ENCODE measurements around the gene C17orf67. TPM values are rescaled to one million over a fixed set of nuclear protein-coding genes. Genes with fewer than 3 reads are reported as not detected.

The C17orf67 gene
- total and polyA plus RNA-seq, 9 of the 15 experiments (the other 6 are each of a cell fraction or from before 2014, with no cell fraction given): 0.07 to 1.7 (median 0.59) TPM

DNA sequence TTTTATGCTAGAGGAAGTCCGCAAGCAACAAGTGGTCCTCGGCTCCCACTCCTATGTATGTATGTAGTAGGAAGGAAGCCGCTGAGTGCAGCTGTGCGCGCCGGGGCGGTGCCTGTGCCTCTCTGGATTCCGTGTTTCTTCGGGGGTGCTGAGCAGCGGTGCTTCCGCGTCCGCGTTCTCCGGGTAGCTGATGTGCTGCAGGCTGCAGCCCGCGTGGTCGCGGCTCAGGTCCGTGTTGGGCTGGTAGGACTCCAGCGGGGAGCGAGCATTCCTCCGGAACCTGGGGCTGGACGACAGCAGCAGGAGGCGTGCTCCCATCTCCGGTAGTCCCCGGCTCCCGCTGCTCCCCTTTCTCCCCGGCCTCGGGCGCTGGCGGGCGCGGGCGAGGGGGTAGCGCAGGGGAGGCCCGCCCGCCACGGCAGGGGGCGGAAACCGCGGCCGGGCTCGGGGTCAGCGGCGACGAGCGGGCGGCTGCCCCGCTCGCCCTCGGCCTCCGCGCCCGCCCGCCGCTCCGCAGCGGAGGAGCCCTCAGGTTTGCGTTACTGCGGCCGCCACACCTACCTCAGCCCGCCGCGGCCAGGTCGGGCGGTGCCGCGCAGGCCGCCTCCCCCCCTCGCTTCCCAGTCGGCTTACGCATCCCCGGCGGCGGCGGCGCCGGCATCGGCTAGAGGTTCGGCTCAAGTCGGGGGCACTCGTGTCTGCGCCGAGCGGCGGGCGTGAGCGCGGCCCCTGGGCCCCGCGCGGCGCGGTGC is 487 bp downstream of the C17orf67 start (continued):
- TF ChIP-seq, protein P1, sequence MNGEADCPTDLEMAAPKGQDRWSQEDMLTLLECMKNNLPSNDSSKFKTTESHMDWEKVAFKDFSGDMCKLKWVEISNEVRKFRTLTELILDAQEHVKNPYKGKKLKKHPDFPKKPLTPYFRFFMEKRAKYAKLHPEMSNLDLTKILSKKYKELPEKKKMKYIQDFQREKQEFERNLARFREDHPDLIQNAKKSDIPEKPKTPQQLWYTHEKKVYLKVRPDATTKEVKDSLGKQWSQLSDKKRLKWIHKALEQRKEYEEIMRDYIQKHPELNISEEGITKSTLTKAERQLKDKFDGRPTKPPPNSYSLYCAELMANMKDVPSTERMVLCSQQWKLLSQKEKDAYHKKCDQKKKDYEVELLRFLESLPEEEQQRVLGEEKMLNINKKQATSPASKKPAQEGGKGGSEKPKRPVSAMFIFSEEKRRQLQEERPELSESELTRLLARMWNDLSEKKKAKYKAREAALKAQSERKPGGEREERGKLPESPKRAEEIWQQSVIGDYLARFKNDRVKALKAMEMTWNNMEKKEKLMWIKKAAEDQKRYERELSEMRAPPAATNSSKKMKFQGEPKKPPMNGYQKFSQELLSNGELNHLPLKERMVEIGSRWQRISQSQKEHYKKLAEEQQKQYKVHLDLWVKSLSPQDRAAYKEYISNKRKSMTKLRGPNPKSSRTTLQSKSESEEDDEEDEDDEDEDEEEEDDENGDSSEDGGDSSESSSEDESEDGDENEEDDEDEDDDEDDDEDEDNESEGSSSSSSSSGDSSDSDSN (IDR thresholded peaks at IDR 0.05; ENCODE audit: borderline replicate concordance in 1 of 2, low read depth in 2 of 2, low read length in 2 of 2): 0 out of 4 replicates have a peak, but pooled peaks of 1 of the 2 experiments have one; percentile 85
- TF ChIP-seq, protein P2, sequence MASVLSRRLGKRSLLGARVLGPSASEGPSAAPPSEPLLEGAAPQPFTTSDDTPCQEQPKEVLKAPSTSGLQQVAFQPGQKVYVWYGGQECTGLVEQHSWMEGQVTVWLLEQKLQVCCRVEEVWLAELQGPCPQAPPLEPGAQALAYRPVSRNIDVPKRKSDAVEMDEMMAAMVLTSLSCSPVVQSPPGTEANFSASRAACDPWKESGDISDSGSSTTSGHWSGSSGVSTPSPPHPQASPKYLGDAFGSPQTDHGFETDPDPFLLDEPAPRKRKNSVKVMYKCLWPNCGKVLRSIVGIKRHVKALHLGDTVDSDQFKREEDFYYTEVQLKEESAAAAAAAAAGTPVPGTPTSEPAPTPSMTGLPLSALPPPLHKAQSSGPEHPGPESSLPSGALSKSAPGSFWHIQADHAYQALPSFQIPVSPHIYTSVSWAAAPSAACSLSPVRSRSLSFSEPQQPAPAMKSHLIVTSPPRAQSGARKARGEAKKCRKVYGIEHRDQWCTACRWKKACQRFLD (CRISPR knock-in tag; IDR thresholded peaks at IDR 0.05): peak; percentile 27; the same call in 1 of the 2 replicates
- peak; percentile 86; the same call in 1 of the 2 replicates for TF ChIP-seq GATAD2B (IDR thresholded peaks at IDR 0.05; ENCODE audit: borderline replicate concordance)
- peak; percentile 27; the same call in 1 of the 2 replicates for TF ChIP-seq EP400 (IDR thresholded peaks at IDR 0.05)
- TF ChIP-seq, protein P3, sequence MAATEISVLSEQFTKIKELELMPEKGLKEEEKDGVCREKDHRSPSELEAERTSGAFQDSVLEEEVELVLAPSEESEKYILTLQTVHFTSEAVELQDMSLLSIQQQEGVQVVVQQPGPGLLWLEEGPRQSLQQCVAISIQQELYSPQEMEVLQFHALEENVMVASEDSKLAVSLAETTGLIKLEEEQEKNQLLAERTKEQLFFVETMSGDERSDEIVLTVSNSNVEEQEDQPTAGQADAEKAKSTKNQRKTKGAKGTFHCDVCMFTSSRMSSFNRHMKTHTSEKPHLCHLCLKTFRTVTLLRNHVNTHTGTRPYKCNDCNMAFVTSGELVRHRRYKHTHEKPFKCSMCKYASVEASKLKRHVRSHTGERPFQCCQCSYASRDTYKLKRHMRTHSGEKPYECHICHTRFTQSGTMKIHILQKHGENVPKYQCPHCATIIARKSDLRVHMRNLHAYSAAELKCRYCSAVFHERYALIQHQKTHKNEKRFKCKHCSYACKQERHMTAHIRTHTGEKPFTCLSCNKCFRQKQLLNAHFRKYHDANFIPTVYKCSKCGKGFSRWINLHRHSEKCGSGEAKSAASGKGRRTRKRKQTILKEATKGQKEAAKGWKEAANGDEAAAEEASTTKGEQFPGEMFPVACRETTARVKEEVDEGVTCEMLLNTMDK (IDR thresholded peaks at IDR 0.05; ENCODE audit: borderline replicate concordance, insufficient read depth, low read depth, low read length, poor library complexity, severe bottlenecking): no peak
- TF ChIP-seq, protein P4, sequence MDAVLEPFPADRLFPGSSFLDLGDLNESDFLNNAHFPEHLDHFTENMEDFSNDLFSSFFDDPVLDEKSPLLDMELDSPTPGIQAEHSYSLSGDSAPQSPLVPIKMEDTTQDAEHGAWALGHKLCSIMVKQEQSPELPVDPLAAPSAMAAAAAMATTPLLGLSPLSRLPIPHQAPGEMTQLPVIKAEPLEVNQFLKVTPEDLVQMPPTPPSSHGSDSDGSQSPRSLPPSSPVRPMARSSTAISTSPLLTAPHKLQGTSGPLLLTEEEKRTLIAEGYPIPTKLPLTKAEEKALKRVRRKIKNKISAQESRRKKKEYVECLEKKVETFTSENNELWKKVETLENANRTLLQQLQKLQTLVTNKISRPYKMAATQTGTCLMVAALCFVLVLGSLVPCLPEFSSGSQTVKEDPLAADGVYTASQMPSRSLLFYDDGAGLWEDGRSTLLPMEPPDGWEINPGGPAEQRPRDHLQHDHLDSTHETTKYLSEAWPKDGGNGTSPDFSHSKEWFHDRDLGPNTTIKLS (IDR thresholded peaks at IDR 0.05; ENCODE audit: borderline replicate concordance, low read depth): peak; percentile 24; the same call in 1 of the 2 replicates
- TF ChIP-seq, protein P5, sequence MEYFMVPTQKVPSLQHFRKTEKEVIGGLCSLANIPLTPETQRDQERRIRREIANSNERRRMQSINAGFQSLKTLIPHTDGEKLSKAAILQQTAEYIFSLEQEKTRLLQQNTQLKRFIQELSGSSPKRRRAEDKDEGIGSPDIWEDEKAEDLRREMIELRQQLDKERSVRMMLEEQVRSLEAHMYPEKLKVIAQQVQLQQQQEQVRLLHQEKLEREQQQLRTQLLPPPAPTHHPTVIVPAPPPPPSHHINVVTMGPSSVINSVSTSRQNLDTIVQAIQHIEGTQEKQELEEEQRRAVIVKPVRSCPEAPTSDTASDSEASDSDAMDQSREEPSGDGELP (CRISPR knock-in tag; IDR thresholded peaks at IDR 0.05; ENCODE audit: borderline replicate concordance): peak; percentile 61; the same call in 1 of the 2 replicates
- no peak for TF ChIP-seq ZNF143 (CRISPR knock-in tag; IDR thresholded peaks at IDR 0.05)
- peak; percentile 39; the same call in 1 of the 2 replicates for TF ChIP-seq PHF8 (IDR thresholded peaks at IDR 0.05; ENCODE audit: borderline replicate concordance, low read length)
- TF ChIP-seq, protein P6, sequence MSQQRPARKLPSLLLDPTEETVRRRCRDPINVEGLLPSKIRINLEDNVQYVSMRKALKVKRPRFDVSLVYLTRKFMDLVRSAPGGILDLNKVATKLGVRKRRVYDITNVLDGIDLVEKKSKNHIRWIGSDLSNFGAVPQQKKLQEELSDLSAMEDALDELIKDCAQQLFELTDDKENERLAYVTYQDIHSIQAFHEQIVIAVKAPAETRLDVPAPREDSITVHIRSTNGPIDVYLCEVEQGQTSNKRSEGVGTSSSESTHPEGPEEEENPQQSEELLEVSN (IDR thresholded peaks at IDR 0.05; ENCODE audit: borderline replicate concordance in 1 of 2, extremely low read depth in 1 of 2, insufficient read depth in 1 of 2, insufficient read length in 1 of 2, low read depth in 1 of 2, low read length in 1 of 2, poor library complexity in 1 of 2, severe bottlenecking in 1 of 2): peak in 1 of 2 experiments; percentile 5
- no peak for TF ChIP-seq MTA2 (IDR thresholded peaks at IDR 0.05; ENCODE audit: low read depth)
- peak; percentile 49 for TF ChIP-seq HNRNPLL (IDR thresholded peaks at IDR 0.05; ENCODE audit: low read depth, low read length, poor library complexity, severe bottlenecking)
- TF ChIP-seq BMI1 (IDR thresholded peaks at IDR 0.05; ENCODE audit: low read length): no peak

All from K562 (cell line).